HEK293T (cell line): ENCODE measurements around the gene NR6A1.

Experiments used
- ELF4 ChIP-seq: fragments of 450-650 bp; IDR thresholded peaks from 2 replicates; pipeline ENCODE4 v1.6.1; 2017; ENCODE audit warnings: antibody characterized with exemption
- FOXA1 ChIP-seq: fragments of 450-650 bp; IDR thresholded peaks from 2 replicates; pipeline ENCODE4 v1.6.1; 2016; ENCODE audit warnings: mild to moderate bottlenecking
- FOXM1 ChIP-seq: fragments of 450-650 bp; IDR thresholded peaks from 2 replicates; pipeline ENCODE4 v1.6.1; 2017; ENCODE audit warnings: mild to moderate bottlenecking, borderline replicate concordance
- HDGF ChIP-seq: fragments of 450-650 bp; IDR thresholded peaks from 2 replicates; pipeline ENCODE4 v1.6.1; 2017; ENCODE audit warnings: antibody characterized with exemption, borderline replicate concordance
- L3MBTL2 ChIP-seq: fragments of 450-650 bp; conservative IDR thresholded peaks from 2 replicates; pipeline ENCODE4 v1.6.1; 2016; ENCODE audit warnings: mild to moderate bottlenecking
- LEF1 ChIP-seq: fragments of 450-650 bp; IDR thresholded peaks from 2 replicates; pipeline ENCODE4 v1.6.1; 2017; ENCODE audit warnings: mild to moderate bottlenecking, borderline replicate concordance
- SP1 ChIP-seq: fragments of 450-650 bp; IDR thresholded peaks from 2 replicates; pipeline ENCODE4 v1.6.1; 2017
- SUZ12 ChIP-seq: fragments of 450-650 bp; IDR thresholded peaks from 2 replicates; pipeline ENCODE4 v1.6.1; 2016; ENCODE audit warnings: mild to moderate bottlenecking
- TARDBP ChIP-seq: fragments of 450-650 bp; IDR thresholded peaks from 2 replicates; pipeline ENCODE4 v1.6.1; 2016

- no peak for TF ChIP-seq SUZ12
- no peak for TF ChIP-seq FOXA1
- no peak for TF ChIP-seq HDGF
- TF ChIP-seq FOXM1 = no peak
- no peak for TF ChIP-seq TARDBP
- TF ChIP-seq L3MBTL2 = no peak
- TF ChIP-seq LEF1 = no peak
- TF ChIP-seq ELF4 = no peak
- no peak for TF ChIP-seq SP1
These were observed 147.0 kb downstream of the NR6A1 start for GRCh38 chr9:124623966-124624734.
